Coronary artery (tissue), 2 donors: Measurements from ENCODE around the gene EFNB1.
A peak's percentile ranks its signal among the peaks of the same experiment; 100 is the strongest.

Experiments used
- DNase-seq: peaks from one replicate; pipeline ENCODE4 v3.0.0-alpha.2; 2017; ENCODE audit warnings: low spot score
- H3K27ac ChIP-seq, 2 donors: fragments of 200-600 bp; sonication (generic); one replicate each; pipeline ENCODE4 v1.5.1; 2016 to 2019
- H3K4me3 ChIP-seq: fragments of 200-600 bp; sonication (generic); 2 replicates; pipeline ENCODE4 v1.5.1; 2016; ENCODE audit warnings: mild to moderate bottlenecking, moderate library complexity
- CTCF ChIP-seq: fragments of 200-600 bp; sonication (generic); IDR thresholded peaks from one replicate; pipeline ENCODE4 v1.5.1; 2019; ENCODE audit warnings: antibody characterized with exemption

The EFNB1 gene

DNA sequence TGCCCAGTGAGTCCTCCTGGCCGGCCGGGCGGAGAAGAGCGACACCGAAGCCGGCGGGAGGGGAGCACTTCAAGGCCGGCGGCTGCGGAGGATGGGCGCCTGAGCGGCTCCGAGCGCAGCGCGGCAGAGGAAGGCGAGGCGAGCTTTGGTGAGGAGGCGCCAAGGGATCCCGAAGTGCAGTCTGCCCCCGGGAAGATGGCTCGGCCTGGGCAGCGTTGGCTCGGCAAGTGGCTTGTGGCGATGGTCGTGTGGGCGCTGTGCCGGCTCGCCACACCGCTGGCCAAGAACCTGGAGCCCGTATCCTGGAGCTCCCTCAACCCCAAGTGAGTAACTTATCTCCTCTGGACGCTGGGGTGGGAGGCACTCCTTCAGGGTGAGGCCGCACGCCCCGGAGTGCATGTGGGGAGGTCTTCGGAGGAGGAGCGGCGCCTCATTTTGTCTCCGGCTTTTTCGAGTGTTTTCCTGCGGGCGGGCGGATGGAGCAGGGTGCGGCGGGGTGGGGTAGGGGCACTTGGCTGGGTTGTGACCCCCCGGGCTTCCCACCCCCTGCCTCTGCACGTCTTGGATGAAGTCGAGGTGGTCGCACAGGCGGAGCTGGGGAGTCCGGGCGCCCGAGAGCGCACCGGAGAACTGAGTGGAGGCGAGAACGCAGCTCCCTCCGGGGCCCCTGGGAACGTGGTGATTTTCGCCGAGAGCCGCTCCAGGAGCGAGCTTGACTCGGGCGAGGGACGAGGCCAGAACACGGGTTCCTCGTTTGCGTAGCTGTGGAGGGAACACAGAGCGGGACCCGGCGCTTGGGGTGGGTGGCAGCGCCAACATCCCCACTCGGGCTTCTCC is 979 bp downstream of the EFNB1 start:
- no peak for TF ChIP-seq CTCF
- peak overlapping the region; percentile 71 for H3K4me3 ChIP-seq
- DNase-seq, result peak; percentile 69
- H3K27ac ChIP-seq, result peak overlapping the region; percentile 67 to 82

GRCh38 chrX:68830419-68831404 is 1.9 kb downstream of the EFNB1 start:
- no peak for TF ChIP-seq CTCF
- DNase-seq, result peak; percentile 69
- H3K27ac ChIP-seq, result peak overlapping the region in 1 of 2 donors; percentile 64
- H3K4me3 ChIP-seq, result peak overlapping the region; percentile 71

DNA sequence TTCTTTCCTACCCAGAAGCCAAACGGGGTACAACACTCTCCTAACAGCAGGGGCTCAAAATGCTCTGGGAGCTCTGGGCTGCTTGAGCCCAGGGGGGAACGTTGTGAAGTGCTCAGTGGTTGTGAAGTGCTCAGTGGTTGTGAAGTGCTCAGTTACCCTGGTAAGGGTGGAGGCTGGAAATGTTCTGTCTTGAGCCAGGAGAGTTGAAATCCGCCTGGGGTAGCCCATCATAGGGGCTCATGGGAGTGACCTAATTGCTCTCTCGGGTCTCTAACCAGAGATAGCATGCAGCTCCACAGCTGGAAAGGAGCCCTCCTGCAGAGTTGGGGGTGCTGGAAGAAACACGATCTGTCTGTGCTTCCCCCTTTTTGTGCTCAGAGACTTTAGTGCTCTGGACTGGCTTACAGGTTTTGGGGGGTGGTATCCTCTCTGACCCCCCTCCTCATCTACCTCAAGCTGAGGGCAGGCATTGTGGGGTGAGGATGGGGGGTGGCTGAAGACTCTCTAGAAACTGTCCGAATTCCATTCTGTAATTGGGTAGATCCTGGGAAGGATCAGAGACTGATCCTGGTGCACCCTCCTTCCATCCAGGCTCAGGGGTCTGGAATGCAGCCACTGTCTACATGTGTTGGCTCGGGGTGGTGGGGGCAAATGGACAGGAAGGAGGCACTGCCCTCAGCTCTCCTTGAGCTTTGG is 2.7 kb downstream of the EFNB1 start:
- peak overlapping the region; percentile 71 for H3K4me3 ChIP-seq
- DNase-seq, result no peak
- peak overlapping the region in 1 of 2 donors; percentile 64 for H3K27ac ChIP-seq
- no peak for TF ChIP-seq CTCF

DNA sequence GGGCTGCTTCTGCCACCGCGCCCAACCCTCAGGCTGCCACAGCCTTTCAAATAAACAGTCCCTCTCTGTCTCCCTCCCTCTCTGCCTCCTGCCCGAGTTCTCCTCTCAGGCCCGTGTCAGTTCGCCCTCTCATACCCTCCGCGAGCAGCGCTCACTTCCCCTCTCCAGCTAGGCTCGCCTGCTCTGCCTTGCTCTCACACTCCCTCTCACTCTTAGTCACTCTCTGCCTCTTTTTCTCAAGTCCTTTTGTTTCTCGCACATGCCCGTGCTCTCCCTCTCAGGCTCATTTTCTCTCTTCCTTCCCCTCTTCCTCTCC is 3.2 kb downstream of the EFNB1 start:
- Histone ChIP-seq H3K4me3 (peak overlapping the region; percentile 71), H3K27ac (peak overlapping the region in 1 of 2 donors; percentile 64)
- peak; percentile 77 for DNase-seq
- TF ChIP-seq CTCF, result no peak

DNA sequence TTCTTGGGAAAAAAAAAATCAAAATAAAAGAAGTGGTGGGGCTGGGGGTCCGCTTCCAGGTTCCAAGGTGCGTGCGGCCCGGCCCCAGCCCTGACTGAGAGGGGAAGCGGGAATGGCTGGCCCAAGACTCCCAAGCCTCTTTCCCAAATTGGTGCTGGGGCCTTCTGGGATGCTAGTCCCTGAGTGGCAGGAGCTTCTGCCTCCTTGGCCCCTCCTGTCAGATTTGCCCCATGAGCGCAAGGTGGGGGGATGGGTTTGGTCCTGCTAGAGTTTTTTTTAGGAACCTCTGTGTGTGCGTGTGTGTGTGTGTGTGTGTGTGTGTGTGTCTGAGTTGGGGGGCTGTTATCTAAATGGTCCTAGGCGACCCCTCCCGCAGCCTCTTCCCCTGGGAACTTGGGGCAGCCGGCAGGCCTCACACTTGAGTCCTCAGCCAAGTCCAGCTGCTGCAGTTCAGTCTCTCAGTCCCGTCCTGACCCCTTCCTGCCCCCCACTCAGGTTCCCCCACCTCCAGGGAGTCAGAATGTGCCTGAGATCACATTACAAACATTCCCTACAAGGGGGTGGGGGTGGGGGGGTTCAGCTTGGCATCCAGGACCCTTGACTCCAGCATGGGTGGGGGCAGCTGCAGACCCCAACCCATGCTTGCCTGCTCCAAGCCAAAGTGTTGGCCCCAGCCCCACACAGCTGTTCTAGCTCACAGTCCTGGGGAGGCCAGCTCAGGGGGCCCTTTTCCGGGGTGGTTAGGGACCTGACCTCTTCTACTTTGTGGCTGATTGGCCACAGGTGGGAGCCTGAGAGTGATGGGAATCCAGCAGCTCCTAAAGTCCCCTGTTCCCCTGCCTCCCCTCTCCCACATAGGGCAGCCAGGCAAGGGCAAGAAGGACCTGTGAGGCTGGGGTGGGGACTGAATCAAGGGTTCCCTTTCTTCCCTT is 4.0 kb downstream of the EFNB1 start:
- TF ChIP-seq CTCF, result no peak
- Histone ChIP-seq H3K27ac (no peak overlapping the region), H3K4me3 (peak overlapping the region; percentile 71)
- DNase-seq, result peak; percentile 61

- Histone ChIP-seq H3K4me3 (no peak overlapping the region), H3K27ac (no peak overlapping the region)
- no peak for TF ChIP-seq CTCF
- DNase-seq, result peak; percentile 14
Observed at GRCh38 chrX:68833448-68833805, 4.6 kb downstream of the EFNB1 start.
